Ramos (cell line): ENCODE measurements around the gene KIRREL3.

Experiments used
- in situ Hi-C: fragments of 300-500 bp; cut with MboI; formaldehyde crosslinking; loops from one replicate; pipeline ENCODE4 v1.14.3; 2022; ENCODE audit warnings: low sequenced_read_pairs; ENCODE audit not compliant: unreplicated experiment

Gene KIRREL3

GRCh38 chr11:126630893-126631798 lies 369.4 kb downstream of the KIRREL3 start:
- in situ Hi-C loops = no loop called here

DNA sequence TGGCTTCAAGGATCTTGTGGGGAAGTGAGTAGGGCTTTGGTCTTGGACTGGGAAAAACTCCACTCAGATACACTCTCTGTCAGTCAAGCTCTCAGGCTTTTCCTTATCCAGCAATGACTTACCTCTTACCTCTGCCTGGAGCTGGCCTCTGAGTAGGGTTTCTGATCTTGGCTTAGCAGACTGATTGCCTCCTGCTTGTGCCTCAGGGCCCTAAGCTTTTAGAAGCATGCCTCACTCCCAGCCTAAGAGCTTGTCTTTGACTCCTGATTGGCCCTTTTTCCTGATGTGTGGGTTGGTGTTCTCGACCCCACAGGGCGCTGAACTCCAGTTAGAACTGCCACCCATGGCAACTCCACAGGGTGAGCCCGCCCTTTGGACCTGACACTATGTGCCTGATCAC lies 370.1 kb downstream of the KIRREL3 start:
- in situ Hi-C loops = no loop called here

GRCh38 chr11:126628790-126629621 lies 371.6 kb downstream of the KIRREL3 start:
- in situ Hi-C loops = no loop called here

- in situ Hi-C loops = no loop called here
Measured at GRCh38 chr11:126628450-126628789, 372.1 kb downstream of the KIRREL3 start.

DNA sequence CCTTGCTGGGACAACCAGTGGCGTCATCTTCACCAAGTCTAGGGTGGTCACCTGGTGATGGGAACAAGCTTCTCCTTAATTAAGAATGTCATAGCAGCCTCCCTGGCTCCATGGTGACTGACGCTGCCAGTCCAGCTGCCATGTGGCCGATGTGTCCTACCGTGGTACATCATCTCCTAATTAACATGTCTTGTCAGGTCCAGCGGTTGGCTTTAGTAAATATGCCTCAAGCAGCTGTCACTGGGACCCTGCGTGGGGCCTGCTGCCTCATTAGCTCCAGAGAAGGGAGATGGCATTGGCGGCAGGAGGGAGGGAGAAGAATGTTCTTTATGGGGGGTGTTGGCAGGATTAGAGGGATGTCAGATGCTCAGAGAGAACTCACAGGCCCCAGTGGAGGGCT lies 373.1 kb downstream of the KIRREL3 start:
- in situ Hi-C loops = no loop called here

DNA sequence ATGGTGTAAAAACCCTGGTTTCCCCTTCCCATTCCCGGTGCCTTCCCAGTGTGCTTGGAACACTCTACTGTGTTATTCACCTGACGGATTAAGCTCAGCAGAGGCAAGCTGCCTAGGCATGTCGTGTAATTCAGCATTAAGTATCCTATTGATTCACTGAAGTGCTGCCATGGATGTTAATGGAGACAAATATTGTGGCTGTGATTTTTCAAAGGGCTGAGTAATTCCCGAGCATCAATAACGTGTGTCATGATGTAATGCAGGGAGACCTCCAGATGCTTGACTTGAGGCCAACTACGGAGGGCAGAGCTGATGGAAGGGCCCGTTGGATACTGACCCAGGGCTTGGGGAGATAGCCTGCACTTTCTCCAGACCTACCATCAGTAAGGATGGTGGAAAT lies 376.1 kb downstream of the KIRREL3 start:
- in situ Hi-C loops = no loop called here

GRCh38 chr11:126619516-126619915 lies 381.1 kb downstream of the KIRREL3 start:
- in situ Hi-C loops = no loop called here

DNA sequence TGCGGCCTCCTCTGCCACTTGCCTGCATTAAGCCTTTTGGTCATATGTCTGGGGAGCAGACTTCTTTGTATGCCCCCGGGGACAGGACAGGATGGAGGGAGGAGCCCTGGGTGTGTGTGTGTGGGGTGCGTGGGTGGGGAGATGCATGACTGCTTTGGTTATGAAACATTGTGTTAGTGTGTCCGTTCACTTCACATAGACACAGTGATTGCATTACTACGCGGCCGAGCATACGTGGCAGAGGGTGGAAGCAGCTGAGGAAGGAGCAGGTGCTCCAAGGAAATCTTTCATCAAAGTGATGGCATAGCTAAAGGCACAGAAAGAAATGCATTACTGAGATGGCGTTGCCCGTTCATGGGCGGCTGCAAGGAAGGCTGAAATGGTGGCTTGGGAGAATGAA lies 384.7 kb downstream of the KIRREL3 start:
- in situ Hi-C loops = no loop called here

- in situ Hi-C loops = no loop called here
Measured at GRCh38 chr11:126613272-126613671, 387.3 kb downstream of the KIRREL3 start.

DNA sequence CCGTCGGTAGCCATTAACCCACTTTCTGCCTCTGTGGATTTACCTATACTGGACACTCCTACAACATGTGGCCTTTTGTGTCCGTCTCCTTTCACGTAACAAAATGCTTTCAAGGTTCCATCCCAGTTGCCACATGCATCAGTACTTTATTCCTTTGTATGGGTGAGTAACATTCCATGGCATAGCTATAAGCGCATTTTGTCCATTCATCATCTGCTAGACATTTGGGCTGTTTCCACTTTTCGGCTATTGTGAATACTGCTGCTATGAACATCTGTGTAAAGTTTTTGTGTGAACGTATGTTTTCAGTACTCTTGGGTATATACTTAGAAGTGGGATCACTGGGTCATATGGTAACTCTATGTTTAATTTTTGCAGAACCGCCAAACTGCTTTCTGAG lies 387.9 kb downstream of the KIRREL3 start:
- in situ Hi-C loops = no loop called here

- in situ Hi-C loops = no loop called here
Measured at GRCh38 chr11:126611438-126611837, 389.1 kb downstream of the KIRREL3 start.

DNA sequence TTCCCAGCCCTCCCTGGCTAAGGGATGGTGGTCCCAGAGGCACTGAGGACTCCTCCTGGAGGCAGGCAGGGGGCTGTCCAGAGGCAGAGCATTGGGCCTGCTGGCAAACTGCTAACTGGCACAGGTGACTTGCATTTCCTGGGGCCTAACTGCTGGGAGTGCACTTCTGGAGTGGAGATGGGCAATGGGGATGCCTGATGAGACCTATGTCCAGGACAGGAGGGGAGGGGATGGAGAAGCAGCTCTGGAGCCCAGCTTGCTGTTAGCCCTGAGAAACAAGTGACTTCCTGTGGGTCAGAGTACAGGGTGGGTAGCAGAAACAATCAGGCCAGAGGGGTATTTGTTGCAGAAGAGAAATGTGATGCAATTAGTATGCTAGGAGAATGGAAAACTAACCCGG lies 391.9 kb downstream of the KIRREL3 start:
- in situ Hi-C loops = no loop called here

DNA sequence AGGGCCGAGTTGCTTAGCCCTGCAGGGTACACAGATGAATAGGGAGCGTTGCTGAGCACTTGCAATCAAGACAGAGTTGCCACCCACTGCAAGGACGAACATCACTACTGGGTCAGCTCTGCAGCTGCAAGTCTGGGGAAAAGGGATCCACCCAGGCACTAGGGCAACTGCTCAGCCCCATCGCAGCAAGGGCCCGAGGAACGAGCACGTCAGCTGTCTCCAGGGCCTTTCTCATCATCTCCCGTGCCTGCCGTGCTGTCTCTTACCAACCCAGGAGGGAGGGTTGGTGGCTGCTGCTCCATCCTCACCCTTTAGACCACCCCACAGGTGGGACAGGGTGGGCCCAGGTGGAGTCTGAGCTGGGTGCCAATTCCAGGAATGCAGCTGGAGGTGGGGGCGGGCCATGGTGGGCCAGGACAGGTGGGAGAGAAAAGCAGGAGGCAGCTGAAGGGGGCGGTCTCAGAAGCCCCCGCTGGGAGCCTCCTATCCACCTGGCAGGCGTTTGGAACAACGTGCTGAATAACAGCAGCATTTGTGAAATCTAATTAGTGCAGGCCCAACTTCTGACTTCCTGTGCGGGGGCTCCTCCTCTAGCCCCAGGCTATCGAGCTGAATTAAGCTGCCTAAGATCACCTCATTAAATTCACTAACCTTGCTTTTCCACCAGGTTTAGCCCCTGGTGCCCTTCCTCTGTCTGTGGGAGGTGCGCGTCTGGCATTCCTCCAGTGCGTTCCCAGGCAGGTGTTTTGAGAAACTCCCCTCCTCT lies 392.6 kb downstream of the KIRREL3 start:
- in situ Hi-C loops = no loop called here

DNA sequence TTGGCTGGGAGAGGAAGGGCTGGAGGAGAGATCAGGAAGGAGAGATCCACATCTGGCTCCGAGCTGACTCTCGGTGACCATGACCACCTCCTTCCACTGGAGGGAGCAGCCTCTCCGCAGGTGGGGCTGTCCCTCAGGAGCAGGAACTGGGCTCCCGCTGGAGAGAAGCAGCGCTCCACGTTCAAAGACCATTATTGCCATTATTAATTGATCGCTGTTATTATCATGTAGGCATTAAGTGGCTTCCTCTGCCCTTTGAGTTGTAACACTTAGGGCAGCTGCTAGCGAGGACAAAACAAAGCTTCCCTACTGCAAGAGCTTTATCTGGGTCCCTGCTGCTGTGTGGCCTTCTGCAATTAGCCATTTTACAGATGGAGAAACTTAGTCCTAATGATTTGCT lies 393.2 kb downstream of the KIRREL3 start:
- in situ Hi-C loops = no loop called here

- in situ Hi-C loops = no loop called here
Measured at GRCh38 chr11:126606484-126606883, 394.1 kb downstream of the KIRREL3 start.

GRCh38 chr11:126604461-126604860 lies 396.1 kb downstream of the KIRREL3 start:
- in situ Hi-C loops = no loop called here

DNA sequence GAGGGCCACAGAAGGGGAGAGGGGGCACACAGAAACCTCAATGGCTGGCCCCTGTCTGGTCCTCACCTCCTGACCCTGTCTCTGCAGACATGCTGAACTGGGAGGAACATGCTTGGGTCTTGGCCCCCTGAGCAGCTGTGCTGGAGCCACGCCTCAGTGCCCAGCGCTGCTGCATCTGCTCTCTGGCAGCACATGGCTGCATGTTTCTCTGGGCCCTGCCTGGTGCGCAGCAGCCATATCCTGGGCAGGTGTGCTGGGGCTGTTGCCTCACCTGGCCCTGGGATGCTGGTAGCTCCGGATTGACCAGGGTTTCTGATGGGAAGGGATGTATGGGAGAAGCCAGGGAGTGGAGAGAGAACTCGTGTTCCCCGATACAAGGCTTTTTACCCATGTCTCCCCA lies 397.1 kb downstream of the KIRREL3 start:
- in situ Hi-C loops = no loop called here

- in situ Hi-C loops = no loop called here
Measured at GRCh38 chr11:126602993-126603392, 397.6 kb downstream of the KIRREL3 start.

GRCh38 chr11:126602349-126602940 lies 398.1 kb downstream of the KIRREL3 start:
- in situ Hi-C loops = no loop called here

DNA sequence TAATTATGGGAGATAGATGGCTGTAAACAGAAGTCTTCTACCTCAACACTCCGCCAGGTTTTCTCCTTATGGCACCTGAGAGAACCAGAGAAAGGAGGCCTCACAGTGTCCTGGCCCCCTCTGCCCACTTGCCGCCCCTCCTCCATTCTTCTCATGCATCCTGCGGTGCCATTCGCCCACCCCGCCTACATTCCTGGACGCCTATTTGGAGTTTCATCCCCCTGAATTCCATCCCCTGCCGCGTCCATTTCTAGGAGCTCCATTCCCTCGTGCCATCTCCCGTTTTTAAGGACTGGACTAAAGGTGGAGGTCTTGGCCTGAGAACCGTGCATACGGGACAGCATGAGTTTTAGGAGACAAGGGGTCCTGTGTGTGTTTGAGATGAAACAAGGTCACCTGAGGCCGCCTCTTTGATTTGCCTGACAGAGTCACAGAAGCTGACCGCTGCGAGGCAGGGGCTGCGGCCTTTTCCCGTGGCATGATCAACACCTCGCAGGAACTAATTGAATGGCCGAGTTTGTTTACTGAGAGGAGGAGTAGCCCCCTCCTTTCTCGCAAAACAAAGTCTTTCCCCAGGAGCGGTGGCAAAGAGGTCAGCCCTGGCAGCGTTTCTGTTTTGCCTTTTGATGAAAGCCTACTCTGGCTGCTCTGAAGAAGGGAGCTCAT lies 398.9 kb downstream of the KIRREL3 start:
- in situ Hi-C loops = no loop called here
